ENCODE results near the gene BACE1. TPM values are rescaled to one million over a fixed set of nuclear protein-coding genes. Genes with fewer than 3 reads are reported as not detected.

The BACE1 gene
- polyA plus RNA-seq, 3 donors, result 1.6 to 9.1 (median 3.1) TPM

DNA sequence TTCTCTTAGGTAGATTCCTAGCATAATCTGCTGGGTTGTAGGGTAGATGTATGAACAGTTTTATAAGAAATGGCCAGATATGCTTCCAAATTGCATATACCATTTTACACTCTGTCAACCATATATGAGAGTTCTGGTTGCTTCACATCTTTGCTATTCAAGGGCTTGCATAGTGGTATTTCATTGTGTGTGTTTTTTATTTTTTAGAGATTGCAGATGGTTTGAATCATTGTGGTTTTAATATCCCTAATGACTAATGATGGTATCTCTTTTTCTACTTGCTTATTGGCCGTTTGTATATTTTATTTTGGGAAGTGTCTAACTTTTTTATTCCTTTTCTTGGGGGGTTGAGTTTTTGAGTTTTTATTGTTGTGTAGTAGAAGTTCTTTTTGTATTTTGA lies 56.6 kb downstream of the BACE1 start:
- Histone ChIP-seq H3K9me3 (replicated peaks in 1 of 2; ENCODE audit: control insufficient read depth in 1 of 2, insufficient read depth in 1 of 2, low read length in 2 of 2) (no peaks in the 10 kb centered on the region), H3K4me2 (replicated peaks; ENCODE audit: extremely low read depth, low read length, poor library complexity, severe bottlenecking) (no peak overlapping the region), H3K9ac (ENCODE audit: insufficient read depth, low read length, poor library complexity, severe bottlenecking) (no peak overlapping the region), H3K36me3 (replicated peaks in 1 of 2; ENCODE audit: control insufficient read depth in 1 of 2, insufficient read depth in 2 of 2, low read length in 2 of 2) (peaks cover 30 to 70% of the 10 kb centered on the region in 2 donors), H4K20me1 (ENCODE audit: insufficient read depth, low read length) (no peaks in the 10 kb centered on the region), H3K4me1 (ENCODE audit: control insufficient read depth in 1 of 2, insufficient read depth in 2 of 2, low read length in 2 of 2) (no peaks in the 10 kb centered on the region), H3K79me2 (ENCODE audit: insufficient read depth, low read length) (no peaks in the 10 kb centered on the region), H3K4me3 (replicated peaks in 1 of 3; ENCODE audit: low read depth in 2 of 3, low read length in 3 of 3) (no peak overlapping the region), H2AFZ (ENCODE audit: insufficient read depth, low read depth, low read length, poor library complexity, severe bottlenecking) (no peak overlapping the region), H3K27ac (ENCODE audit: low read depth in 1 of 2, low read length in 2 of 2) (no peak overlapping the region), H3K27me3 (ENCODE audit: control insufficient read depth in 2 of 2, insufficient read depth in 2 of 2, low read length in 2 of 2) (no peaks in the 10 kb centered on the region)
- Mint-ChIP-seq H3K4me1 (no peaks in the 10 kb centered on the region), H3K36me3 (peaks cover 56 to 62% of the 10 kb centered on the region in 2 donors), H3K9me3 (peaks cover 0 to 3% (median 0%) of the 10 kb centered on the region in 7 donors), H3K27me3 (ENCODE audit: low read depth in 3 of 3) (peaks cover 0 to 1% (median 0%) of the 10 kb centered on the region in 3 donors), H3K4me3 (no peak overlapping the region), H3K27ac (no peak overlapping the region)
- TF ChIP-seq, protein P1, sequence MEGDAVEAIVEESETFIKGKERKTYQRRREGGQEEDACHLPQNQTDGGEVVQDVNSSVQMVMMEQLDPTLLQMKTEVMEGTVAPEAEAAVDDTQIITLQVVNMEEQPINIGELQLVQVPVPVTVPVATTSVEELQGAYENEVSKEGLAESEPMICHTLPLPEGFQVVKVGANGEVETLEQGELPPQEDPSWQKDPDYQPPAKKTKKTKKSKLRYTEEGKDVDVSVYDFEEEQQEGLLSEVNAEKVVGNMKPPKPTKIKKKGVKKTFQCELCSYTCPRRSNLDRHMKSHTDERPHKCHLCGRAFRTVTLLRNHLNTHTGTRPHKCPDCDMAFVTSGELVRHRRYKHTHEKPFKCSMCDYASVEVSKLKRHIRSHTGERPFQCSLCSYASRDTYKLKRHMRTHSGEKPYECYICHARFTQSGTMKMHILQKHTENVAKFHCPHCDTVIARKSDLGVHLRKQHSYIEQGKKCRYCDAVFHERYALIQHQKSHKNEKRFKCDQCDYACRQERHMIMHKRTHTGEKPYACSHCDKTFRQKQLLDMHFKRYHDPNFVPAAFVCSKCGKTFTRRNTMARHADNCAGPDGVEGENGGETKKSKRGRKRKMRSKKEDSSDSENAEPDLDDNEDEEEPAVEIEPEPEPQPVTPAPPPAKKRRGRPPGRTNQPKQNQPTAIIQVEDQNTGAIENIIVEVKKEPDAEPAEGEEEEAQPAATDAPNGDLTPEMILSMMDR (IDR thresholded peaks at IDR 0.05), result no peak
- no peak for DNase-seq
- intact Hi-C loops (cut with micrococcal nuclease), result no loop called here
- no CpG with 5 or more reads among the region's 1 CpG for WGBS (ENCODE audit: insufficient coverage)

DNA sequence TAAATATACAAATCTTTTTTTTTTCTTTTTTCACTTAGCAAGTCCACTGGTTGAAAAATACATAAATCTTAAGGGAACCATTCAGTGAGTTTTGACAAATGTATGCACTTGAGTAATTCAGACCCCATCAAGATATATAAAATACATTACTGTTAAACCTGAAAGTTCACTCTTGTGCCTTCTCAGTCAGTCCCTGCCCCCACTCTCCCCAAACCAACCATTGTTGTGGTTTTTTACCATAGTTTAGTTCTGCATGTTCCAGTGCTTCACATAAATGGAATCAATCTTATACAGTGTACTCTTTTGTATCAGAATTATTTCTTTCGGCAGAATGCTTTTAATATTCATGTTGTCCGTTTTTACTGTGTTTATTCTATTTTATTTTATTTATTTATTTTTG lies 57.5 kb downstream of the BACE1 start:
- Histone ChIP-seq H3K4me3 (replicated peaks in 1 of 3; ENCODE audit: low read depth in 2 of 3, low read length in 3 of 3) (no peak overlapping the region), H3K9ac (ENCODE audit: insufficient read depth, low read length, poor library complexity, severe bottlenecking) (no peak overlapping the region), H3K27me3 (ENCODE audit: control insufficient read depth in 2 of 2, insufficient read depth in 2 of 2, low read length in 2 of 2) (no peaks in the 10 kb centered on the region), H2AFZ (ENCODE audit: insufficient read depth, low read depth, low read length, poor library complexity, severe bottlenecking) (no peak overlapping the region), H3K79me2 (ENCODE audit: insufficient read depth, low read length) (no peaks in the 10 kb centered on the region), H3K27ac (ENCODE audit: low read depth in 1 of 2, low read length in 2 of 2) (no peak overlapping the region), H3K9me3 (replicated peaks in 1 of 2; ENCODE audit: control insufficient read depth in 1 of 2, insufficient read depth in 1 of 2, low read length in 2 of 2) (no peaks in the 10 kb centered on the region), H3K4me2 (replicated peaks; ENCODE audit: extremely low read depth, low read length, poor library complexity, severe bottlenecking) (no peak overlapping the region), H3K4me1 (ENCODE audit: control insufficient read depth in 1 of 2, insufficient read depth in 2 of 2, low read length in 2 of 2) (no peaks in the 10 kb centered on the region), H4K20me1 (ENCODE audit: insufficient read depth, low read length) (no peaks in the 10 kb centered on the region), H3K36me3 (replicated peaks in 1 of 2; ENCODE audit: control insufficient read depth in 1 of 2, insufficient read depth in 2 of 2, low read length in 2 of 2) (peaks cover 26 to 73% of the 10 kb centered on the region in 2 donors)
- Mint-ChIP-seq H3K4me3 (no peak overlapping the region), H3K36me3 (peaks cover 62 to 66% of the 10 kb centered on the region in 2 donors), H3K4me1 (no peaks in the 10 kb centered on the region), H3K9me3 (peaks cover 0 to 3% (median 0%) of the 10 kb centered on the region in 7 donors), H3K27ac (no peak overlapping the region), H3K27me3 (ENCODE audit: low read depth in 3 of 3) (peaks cover 0 to 1% (median 0%) of the 10 kb centered on the region in 3 donors)
- TF ChIP-seq, protein P1 (IDR thresholded peaks at IDR 0.05), result no peak
- WGBS (ENCODE audit: insufficient coverage), result no CpG with 5 or more reads among the region's 2 CpGs
- DNase-seq, result no peak
- intact Hi-C loops (cut with micrococcal nuclease), result no loop called here

Measured in CD14-positive monocyte (primary cell).